IMR-90 (cell line): ENCODE measurements around the gene TTC28. TPM values are rescaled to one million over a fixed set of nuclear protein-coding genes. Genes with fewer than 3 reads are reported as not detected.

Experiments
- ATAC-seq: fragments of 200-7000 bp; cut with Tn5 transposase; 2 replicates; pipeline ENCODE4 v1.9.1; 2020; ENCODE audit warnings: low read depth, mild to moderate bottlenecking, moderate library complexity
- BruUV-seq: library from RNA; stranded (reverse); fragments of 400-500 nt; replicated peaks from 2 replicates; lab custom pipeline; 2021; lab: Mats Ljungman, UMichigan
- CTCF ChIA-PET: fragments of 300-600 bp; formaldehyde crosslinking; extraction: SDS; loops from one replicate; lab custom pipeline; 2021; ENCODE audit warnings: antibody characterized with exemption; lab: Yijun Ruan, JAX
- POLR2A ChIA-PET: fragments of 300-600 bp; sonication (Branson Sonifier 250); formaldehyde crosslinking; loops from one replicate; lab custom pipeline; 2022; ENCODE audit warnings: antibody characterized with exemption; ENCODE audit not compliant: unreplicated experiment; lab: Charles Lee
- DNase-seq: peaks from one replicate; pipeline ENCODE4 v3.0.0; 2013
- H2AFZ ChIP-seq: replicated peaks from 2 replicates; pipeline ENCODE3; 2013; ENCODE audit warnings: low read length, mild to moderate bottlenecking; ENCODE audit not compliant: poor library complexity
- H2AK5ac ChIP-seq: 2 replicates; pipeline ENCODE4 v1.6.1; 2013; ENCODE audit warnings: low read depth, low read length, inconsistent platforms
- H2AK9ac ChIP-seq: replicated peaks from 2 replicates; pipeline ENCODE3; 2013; ENCODE audit warnings: mild to moderate bottlenecking, low read depth, low read length, moderate library complexity; ENCODE audit not compliant: poor library complexity
- H2BK120ac ChIP-seq: 2 replicates; pipeline ENCODE4 v1.6.1; 2013; ENCODE audit warnings: low read depth, low read length, inconsistent platforms
- H2BK15ac ChIP-seq: 3 replicates; pipeline ENCODE4 v1.6.1; 2013; ENCODE audit warnings: low read depth, low read length, inconsistent platforms
- H2BK20ac ChIP-seq: 2 replicates; pipeline ENCODE4 v1.6.1; 2013; ENCODE audit warnings: low read depth, mild to moderate bottlenecking, inconsistent platforms, low read length, moderate library complexity
- H2BK5ac ChIP-seq: 2 replicates; pipeline ENCODE4 v1.6.1; 2013; ENCODE audit warnings: mild to moderate bottlenecking, low read depth, low read length, inconsistent platforms; ENCODE audit not compliant: poor library complexity, severe bottlenecking
- H3K14ac ChIP-seq: replicated peaks from 2 replicates; pipeline ENCODE4 v1.6.1; 2013; ENCODE audit warnings: low read depth, low read length, inconsistent platforms
- H3K18ac ChIP-seq: 2 replicates; pipeline ENCODE4 v1.6.1; 2013; ENCODE audit warnings: low read depth, low read length, control low read depth
- H3K23ac ChIP-seq: 2 replicates; pipeline ENCODE4 v1.6.1; 2013; ENCODE audit warnings: low read depth, low read length, inconsistent platforms
- H3K27ac ChIP-seq: 2 replicates; pipeline ENCODE4 v1.5.1; 2013; ENCODE audit warnings: mild to moderate bottlenecking, control low read depth, low read length; ENCODE audit not compliant: insufficient read depth
- H3K27me3 ChIP-seq: 2 replicates; pipeline ENCODE4 v1.6.1; 2013; ENCODE audit warnings: low read length; ENCODE audit not compliant: control insufficient read depth, insufficient read depth
- H3K36me3 ChIP-seq: 2 replicates; pipeline ENCODE4 v1.6.1; 2013; ENCODE audit warnings: low read length, mixed read lengths; ENCODE audit not compliant: control insufficient read depth, insufficient read depth
- H3K4ac ChIP-seq: 2 replicates; pipeline ENCODE4 v1.6.1; 2013; ENCODE audit warnings: low read depth, low read length, inconsistent platforms
- H3K4me1 ChIP-seq: 2 replicates; pipeline ENCODE4 v1.6.1; 2013; ENCODE audit warnings: low read length, mixed read lengths; ENCODE audit not compliant: control insufficient read depth, insufficient read depth
- H3K4me2 ChIP-seq: 2 replicates; pipeline ENCODE4 v1.6.1; 2013; ENCODE audit warnings: low read depth, mild to moderate bottlenecking, control low read depth, low read length, moderate library complexity
- H3K4me3 ChIP-seq: 2 replicates; pipeline ENCODE4 v1.5.1; 2013; ENCODE audit warnings: low read depth, mild to moderate bottlenecking, control low read depth, low read length, moderate library complexity; ENCODE audit not compliant: insufficient read depth
- H3K56ac ChIP-seq: 2 replicates; pipeline ENCODE4 v1.6.1; 2013; ENCODE audit warnings: low read length, inconsistent platforms; ENCODE audit not compliant: insufficient read depth; ENCODE audit errors: extremely low read depth
- H3K79me1 ChIP-seq, 2 experiments: 2 replicates each; pipeline ENCODE4 v1.6.1; 2013; ENCODE audit warnings: low read length in 2 of 2, inconsistent platforms in 1 of 2, low read depth in 1 of 2
- H3K9ac ChIP-seq: 2 replicates; pipeline ENCODE4 v1.6.1; 2013; ENCODE audit warnings: low read depth, low read length, control low read depth
- H3K9me1 ChIP-seq: 2 replicates; pipeline ENCODE4 v1.6.1; 2013; ENCODE audit warnings: low read length, inconsistent platforms; ENCODE audit not compliant: insufficient read depth
- H3K9me3 ChIP-seq: 2 replicates; pipeline ENCODE4 v1.6.1; 2013; ENCODE audit warnings: low read length; ENCODE audit not compliant: control insufficient read depth, insufficient read depth
- H4K20me1 ChIP-seq: 2 replicates; pipeline ENCODE4 v1.6.1; 2013; ENCODE audit warnings: low read length, inconsistent platforms; ENCODE audit not compliant: insufficient read depth
- H4K5ac ChIP-seq: 2 replicates; pipeline ENCODE4 v1.6.1; 2013; ENCODE audit warnings: mild to moderate bottlenecking, low read depth, low read length, control low read depth
- H4K8ac ChIP-seq, 2 experiments: 2 replicates each; pipeline ENCODE4 v1.6.1; 2013; ENCODE audit warnings: low read depth in 2 of 2, low read length in 2 of 2, control low read depth in 1 of 2, inconsistent platforms in 1 of 2
- H4K91ac ChIP-seq: 2 replicates; pipeline ENCODE4 v1.6.1; 2013; ENCODE audit warnings: low read depth, low read length, inconsistent platforms; ENCODE audit not compliant: insufficient read depth
- BHLHE40 ChIP-seq: fragments of 150-350 bp; IDR thresholded peaks from 2 replicates; pipeline ENCODE4 v1.6.1; 2016; ENCODE audit warnings: mild to moderate bottlenecking, low read depth, low read length
- MXI1 ChIP-seq: IDR thresholded peaks from 2 replicates; pipeline ENCODE4 v1.6.1; 2012; ENCODE audit warnings: low read depth, mild to moderate bottlenecking, low read length, moderate library complexity, borderline replicate concordance
- dilution Hi-C: fragments of 300-500 bp; cut with HindIII; formaldehyde crosslinking; loops from one replicate; pipeline ENCODE4 v1.14.3; 2018; ENCODE audit warnings: low sequenced_read_pairs; ENCODE audit not compliant: unreplicated experiment
- in situ Hi-C: fragments of 300-500 bp; cut with MboI; formaldehyde crosslinking; loops from 3 replicates; pipeline ENCODE4 v1.14.3; 2019; ENCODE audit warnings: low sequenced_read_pairs, inconsistent platforms, mixed read lengths
- intact Hi-C: fragments of 100-400 bp; cut with micrococcal nuclease; formaldehyde crosslinking; loops from 2 replicates; pipeline ENCODE4 v1.10.0; 2022
- polyA plus RNA-seq, 3 experiments: library from polyadenylated mRNA; depleted of rRNA; stranded (reverse); fragments of >200 nt; gene quantifications; 2 replicates each; pipeline ENCODE4 v1.2.3, GENCODE V29; 2012; ENCODE audit warnings: low replicate concordance in 1 of 3
- total RNA-seq: library from RNA; depleted of rRNA; stranded (reverse); fragments of >200 nt; gene quantifications from 2 replicates; pipeline ENCODE4 v1.2.3, GENCODE V29; 2012

The TTC28 gene
- total and polyA plus RNA-seq, 2 of the 4 experiments (the other 2 are of a cell fraction), result 5.6 to 13.3 TPM

DNA sequence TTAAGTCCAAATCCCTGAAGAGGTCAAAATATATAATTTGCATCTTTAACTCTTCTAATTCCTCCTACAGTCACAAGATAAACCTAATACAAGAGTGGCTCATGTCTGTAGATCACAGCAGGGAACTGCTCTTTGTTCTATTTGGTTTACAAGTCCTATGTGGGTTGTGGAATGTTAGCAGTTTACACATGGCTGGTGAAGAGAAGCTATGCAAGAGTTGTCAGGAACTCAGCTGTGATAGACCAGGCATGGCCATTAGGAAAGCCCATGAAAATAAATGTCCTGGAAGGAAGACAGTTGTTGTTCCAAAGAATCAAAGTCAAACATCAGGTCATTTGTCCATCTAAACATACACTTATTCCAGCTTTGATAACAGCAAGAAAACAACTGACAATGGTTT, 448.2 kb downstream of the TTC28 start:
- Histone ChIP-seq H3K9me3 (no peaks in the 10 kb centered on the region), H4K91ac (no peak overlapping the region), H4K20me1 (no peaks in the 10 kb centered on the region; the same call in 1 of the 2 replicates), H3K23ac (peak overlapping the region; percentile 24; the same call in 1 of the 2 replicates), H3K9me1 (no peaks in the 10 kb centered on the region), H3K4ac (no peak overlapping the region), H3K4me3 (no peak overlapping the region), H2BK20ac (no peak overlapping the region), H3K9ac (no peak overlapping the region), H2BK5ac (peak overlapping the region; percentile 72), H3K56ac (no peak overlapping the region), H3K27ac (peak overlapping the region; percentile 52; the same call in 1 of the 2 replicates), H3K14ac (0 out of 2 replicates have a peak overlapping the region, but pooled peaks have one; percentile 18), H3K4me2 (no peak overlapping the region), H2AK9ac (no peak overlapping the region), H2AFZ (no peak overlapping the region), H2AK5ac (no peak overlapping the region), H4K5ac (no peak overlapping the region), H3K36me3 (peaks cover 2% of the 10 kb centered on the region; the same call in 1 of the 2 replicates), H3K27me3 (no peaks in the 10 kb centered on the region), H4K8ac (no peak overlapping the region), H3K18ac (no peak overlapping the region), H3K4me1 (peaks cover 11% of the 10 kb centered on the region), H2BK120ac (no peak overlapping the region), H2BK15ac (no peak overlapping the region), H3K79me1 (peaks cover 0 to 6% of the 10 kb centered on the region in 2 experiments; a peak in 1 of 4 replicates)
- BruUV-seq, result no TSS peak
- ChIA-PET CTCF (interaction anchor here (1.4 kb wide), 1 partner anchor 21 kb away, joined by 4 read pairs; no protein-coding TSS in a partner anchor), POLR2A (interaction anchor here (0.9 kb wide), 1 partner anchor 13 kb away, joined by 3 read pairs; no protein-coding TSS in a partner anchor)
- ATAC-seq, result peak; percentile 82
- TF ChIP-seq BHLHE40 (no peak), MXI1 (0 out of 2 replicates have a peak, but pooled peaks have one; percentile 17)
- peak; percentile 52 for DNase-seq
- in situ Hi-C loops (no loop called here), dilution Hi-C loops (no loop called here), intact Hi-C loops (loop anchor here (2.0 kb wide), 1 partner anchor 211 kb away; no protein-coding TSS in a partner anchor)
